Measurements from ENCODE around the gene IRF5.
"Not testable (repeated sequence)": the region's sequence is repeated elsewhere in the genome, so short reads cannot be mapped to it uniquely, and the experiment has no call there.

- not testable (repeated sequence) for TF ChIP-seq POLR2A, CTCF, EP300, POLR2AphosphoS5 (IDR thresholded peaks at IDR 0.05)
Measured at GRCh38 chr7:128943251-128943650, 5.5 kb downstream of the IRF5 start.

All from suprapubic skin (tissue), 4 donors.